ENCODE data around the gene DPYSL5.

Gene DPYSL5

GRCh38 chr2:26852405-26853306 is 4.7 kb downstream of the DPYSL5 start:
- Histone ChIP-seq H3K36me3 (replicated peaks; ENCODE audit: low read depth, low read length) (no peaks in the 10 kb centered on the region), H3K27ac (ENCODE audit: low read length) (no peak overlapping the region), H3K4me1 (ENCODE audit: low read length) (no peaks in the 10 kb centered on the region), H3K9me3 (ENCODE audit: insufficient read depth, low read length) (no peaks in the 10 kb centered on the region), H3K4me3 (ENCODE audit: low read length) (no peak overlapping the region), H4K20me1 (ENCODE audit: insufficient read depth, low read length) (no peaks in the 10 kb centered on the region), H3K27me3 (ENCODE audit: low read depth, low read length) (peaks cover 9% of the 10 kb centered on the region), H3K79me2 (ENCODE audit: low read length) (no peaks in the 10 kb centered on the region), H2AFZ (ENCODE audit: low read depth, low read length) (no peak overlapping the region), H3K9ac (ENCODE audit: low read length) (no peak overlapping the region), H3K4me2 (ENCODE audit: low read length) (no peak overlapping the region)
- TF ChIP-seq CTCF (IDR thresholded peaks at IDR 0.05; ENCODE audit: low read depth, low read length), result no peak
- TF ChIP-seq EZH2phosphoT487 (IDR thresholded peaks at IDR 0.05; ENCODE audit: low read depth), result no peak

GRCh38 chr2:26853751-26854150 is 5.8 kb downstream of the DPYSL5 start:
- no peaks in the 10 kb centered on the region for H3K79me2 ChIP-seq (ENCODE audit: low read length)
- no peak overlapping the region for H3K4me2 ChIP-seq (ENCODE audit: low read length)
- H2AFZ ChIP-seq (ENCODE audit: low read depth, low read length), result no peak overlapping the region
- TF ChIP-seq EZH2phosphoT487 (IDR thresholded peaks at IDR 0.05; ENCODE audit: low read depth), result no peak
- TF ChIP-seq CTCF (IDR thresholded peaks at IDR 0.05; ENCODE audit: low read depth, low read length), result no peak
- peaks cover 9% of the 10 kb centered on the region for H3K27me3 ChIP-seq (ENCODE audit: low read depth, low read length)
- H3K9me3 ChIP-seq (ENCODE audit: insufficient read depth, low read length), result no peaks in the 10 kb centered on the region
- no peaks in the 10 kb centered on the region for H3K36me3 ChIP-seq (replicated peaks; ENCODE audit: low read depth, low read length)
- H3K9ac ChIP-seq (ENCODE audit: low read length), result no peak overlapping the region
- no peaks in the 10 kb centered on the region for H3K4me1 ChIP-seq (ENCODE audit: low read length)
- no peak overlapping the region for H3K4me3 ChIP-seq (ENCODE audit: low read length)
- H4K20me1 ChIP-seq (ENCODE audit: insufficient read depth, low read length), result no peaks in the 10 kb centered on the region
- H3K27ac ChIP-seq (ENCODE audit: low read length), result no peak overlapping the region

DNA sequence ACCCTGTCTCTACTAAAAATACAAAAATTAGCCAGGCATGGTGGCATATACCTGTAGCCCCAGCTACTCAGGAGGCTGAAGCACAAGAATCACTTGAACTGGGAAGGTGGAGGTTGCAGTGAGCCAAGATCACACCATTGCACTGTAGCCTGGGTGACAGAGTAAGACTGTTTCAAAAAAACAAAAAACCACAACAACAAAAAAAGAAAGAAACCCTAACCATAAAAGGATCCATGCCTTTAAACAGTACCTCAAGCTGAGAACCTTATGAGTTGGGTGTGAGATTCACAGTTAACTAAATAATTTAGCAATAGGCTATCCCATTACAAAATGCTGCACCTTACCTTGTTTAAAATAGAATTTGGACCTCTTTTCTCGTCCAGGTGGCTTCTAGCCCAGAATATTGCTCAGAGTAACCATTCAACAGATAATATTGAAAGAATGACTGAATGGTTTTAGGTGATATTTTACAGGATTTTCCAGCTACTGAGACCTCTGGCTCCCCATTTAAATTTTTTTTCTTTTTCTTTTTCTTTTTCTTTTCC is 6.4 kb downstream of the DPYSL5 start:
- Histone ChIP-seq H3K27me3 (ENCODE audit: low read depth, low read length) (peaks cover 14% of the 10 kb centered on the region), H3K9me3 (ENCODE audit: insufficient read depth, low read length) (no peaks in the 10 kb centered on the region), H3K27ac (ENCODE audit: low read length) (no peak overlapping the region), H3K79me2 (ENCODE audit: low read length) (no peaks in the 10 kb centered on the region), H3K4me1 (ENCODE audit: low read length) (no peaks in the 10 kb centered on the region), H3K9ac (ENCODE audit: low read length) (no peak overlapping the region), H3K4me3 (ENCODE audit: low read length) (no peak overlapping the region), H3K36me3 (replicated peaks; ENCODE audit: low read depth, low read length) (no peaks in the 10 kb centered on the region), H2AFZ (ENCODE audit: low read depth, low read length) (no peak overlapping the region), H4K20me1 (ENCODE audit: insufficient read depth, low read length) (no peaks in the 10 kb centered on the region), H3K4me2 (ENCODE audit: low read length) (no peak overlapping the region)
- TF ChIP-seq EZH2phosphoT487 (IDR thresholded peaks at IDR 0.05; ENCODE audit: low read depth) (no peak), CTCF (IDR thresholded peaks at IDR 0.05; ENCODE audit: low read depth, low read length) (no peak)

GRCh38 chr2:26855466-26855865 is 7.5 kb downstream of the DPYSL5 start:
- no peaks in the 10 kb centered on the region for H3K36me3 ChIP-seq (replicated peaks; ENCODE audit: low read depth, low read length)
- no peak overlapping the region for H3K27ac ChIP-seq (ENCODE audit: low read length)
- TF ChIP-seq CTCF (IDR thresholded peaks at IDR 0.05; ENCODE audit: low read depth, low read length) (no peak), EZH2phosphoT487 (IDR thresholded peaks at IDR 0.05; ENCODE audit: low read depth) (no peak)
- H3K4me2 ChIP-seq (ENCODE audit: low read length), result no peak overlapping the region
- H3K4me3 ChIP-seq (ENCODE audit: low read length), result no peak overlapping the region
- no peak overlapping the region for H3K9ac ChIP-seq (ENCODE audit: low read length)
- H3K79me2 ChIP-seq (ENCODE audit: low read length), result no peaks in the 10 kb centered on the region
- H4K20me1 ChIP-seq (ENCODE audit: insufficient read depth, low read length), result no peaks in the 10 kb centered on the region
- H3K4me1 ChIP-seq (ENCODE audit: low read length), result no peaks in the 10 kb centered on the region
- H3K9me3 ChIP-seq (ENCODE audit: insufficient read depth, low read length), result no peaks in the 10 kb centered on the region
- H3K27me3 ChIP-seq (ENCODE audit: low read depth, low read length), result peaks cover 26% of the 10 kb centered on the region
- H2AFZ ChIP-seq (ENCODE audit: low read depth, low read length), result no peak overlapping the region
